Fibroblast of skin of left biceps (primary cell): ENCODE data around the gene DNAH10.

ENCODE experiments used
- DNase-seq, 2 experiments: peaks; one replicate each; pipeline ENCODE4 v3.0.0-alpha.2; 2013; ENCODE audit warnings: low read depth in 2 of 2

DNAH10 gene

DNA sequence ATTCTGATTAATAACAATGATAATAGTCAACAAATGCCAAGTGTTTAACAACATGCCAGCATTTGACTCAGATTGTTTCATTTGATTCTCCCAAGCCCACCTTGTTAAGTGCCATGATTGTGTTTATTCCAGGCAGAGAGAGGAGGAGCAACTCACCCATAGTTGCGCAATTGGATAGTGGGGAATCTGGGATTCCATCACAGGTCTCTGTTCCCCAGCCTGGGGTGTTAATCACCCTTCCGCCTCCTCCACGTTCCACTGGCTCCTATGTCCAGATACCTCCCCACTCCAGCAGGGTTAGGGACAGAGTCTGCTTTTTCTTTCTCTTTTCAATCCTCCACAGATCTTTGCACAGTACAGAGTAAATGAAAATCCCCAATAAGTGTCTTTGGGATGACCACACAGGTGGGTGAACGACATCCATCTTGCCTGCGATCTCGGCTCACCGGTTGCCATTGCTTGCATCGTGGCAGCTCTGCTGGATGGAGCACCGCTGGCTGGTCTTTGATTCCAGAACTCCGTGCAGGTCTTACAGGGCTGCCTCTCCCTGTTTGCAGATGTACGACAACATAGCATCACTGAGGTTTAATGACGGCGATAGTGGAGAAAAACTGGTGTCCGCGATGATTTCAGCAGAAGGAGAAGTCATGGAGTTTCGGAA lies 78.8 kb downstream of the DNAH10 start:
- no peak for DNase-seq

DNA sequence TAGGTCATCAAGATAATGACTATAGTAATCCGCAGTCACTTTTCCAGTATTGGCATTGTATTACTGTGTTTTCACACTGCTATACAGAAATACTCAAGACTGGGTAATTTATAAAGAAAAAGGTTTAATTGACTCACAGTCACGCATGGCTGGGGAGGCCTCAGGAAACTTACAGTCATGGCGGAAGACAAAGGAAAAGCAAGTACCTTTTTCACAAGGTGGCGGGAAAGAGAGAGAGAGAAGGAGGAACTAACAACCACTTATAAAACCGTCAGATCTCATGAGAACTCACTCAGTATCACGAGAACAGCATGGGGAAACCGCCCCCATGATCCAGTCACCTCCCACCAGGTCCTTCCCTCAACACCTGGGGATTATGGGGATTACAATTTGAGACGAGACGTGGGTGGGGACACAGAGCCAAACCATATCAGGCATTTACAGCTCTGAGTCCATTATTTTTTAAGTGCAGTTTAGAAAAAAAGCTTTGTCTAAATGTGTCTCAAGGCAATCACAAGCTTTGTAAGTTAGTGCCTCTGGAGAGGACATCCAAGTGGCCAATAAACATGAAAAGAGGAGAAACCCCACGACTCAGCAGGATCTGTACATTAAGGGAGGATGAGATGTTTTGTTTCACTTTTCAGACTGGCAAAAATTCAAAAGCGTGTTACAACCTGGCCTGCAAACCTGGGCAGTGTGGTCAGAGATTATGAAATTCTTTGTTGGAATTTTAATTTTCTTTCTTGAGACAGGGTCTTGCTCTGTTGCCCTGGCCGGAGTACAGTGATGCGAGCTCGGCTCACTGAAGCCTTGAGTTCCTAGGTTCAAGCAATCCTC lies 82.0 kb downstream of the DNAH10 start:
- DNase-seq, result no peak

DNA sequence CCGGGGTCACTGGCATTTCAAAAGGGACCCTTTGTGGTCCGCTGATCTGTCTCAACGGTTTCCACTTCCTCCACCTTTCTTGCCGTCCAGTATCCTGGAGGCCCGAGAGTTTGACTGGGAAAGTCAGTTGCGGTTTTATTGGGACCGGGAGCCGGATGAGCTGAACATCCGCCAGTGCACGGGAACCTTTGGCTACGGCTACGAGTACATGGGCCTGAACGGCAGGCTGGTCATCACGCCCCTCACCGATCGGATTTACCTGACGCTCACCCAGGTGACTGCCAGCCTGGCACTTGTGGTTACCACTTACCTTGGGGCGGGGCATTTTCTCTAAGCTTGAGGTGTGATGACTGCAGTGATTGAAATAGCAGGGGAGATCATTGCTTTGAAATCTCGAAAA lies 83.8 kb downstream of the DNAH10 start:
- no peak for DNase-seq

DNA sequence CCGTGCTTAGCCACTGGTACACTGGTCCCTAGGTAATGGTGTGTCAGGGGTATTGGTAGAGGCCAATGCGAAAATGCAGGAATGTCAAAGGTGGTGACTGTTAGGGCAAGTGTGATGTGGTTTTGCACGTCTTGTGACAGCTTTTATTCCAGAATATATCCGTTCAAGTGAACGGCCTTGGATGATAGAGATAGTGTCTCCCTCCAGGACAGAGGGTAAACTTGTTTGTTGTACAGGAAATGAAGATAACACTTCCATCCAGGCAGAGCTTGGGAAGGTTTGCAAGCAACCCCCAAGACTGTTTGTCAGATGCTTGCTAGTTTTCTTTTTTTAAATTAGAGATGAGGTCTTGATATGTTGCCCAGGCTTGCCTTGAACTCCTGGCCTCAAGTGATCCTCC lies 84.2 kb downstream of the DNAH10 start:
- DNase-seq, result no peak

DNA sequence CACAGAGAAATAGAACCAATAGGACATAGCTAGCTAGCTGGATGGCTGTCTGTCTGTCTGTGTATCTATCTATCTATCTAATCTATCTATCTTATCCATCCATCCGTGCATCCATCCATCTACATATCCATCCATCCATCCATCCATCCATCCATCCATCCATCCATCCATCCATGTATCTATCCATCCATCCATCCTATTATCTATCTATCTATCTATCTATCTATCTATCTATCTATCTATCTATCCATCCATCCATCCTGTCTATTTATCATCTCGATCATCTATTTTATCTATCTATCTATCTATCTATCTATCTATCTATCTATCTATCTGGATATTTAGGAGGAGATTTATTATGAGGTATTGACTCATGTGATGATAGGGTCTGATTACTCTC lies 84.9 kb downstream of the DNAH10 start:
- no peak for DNase-seq

DNA sequence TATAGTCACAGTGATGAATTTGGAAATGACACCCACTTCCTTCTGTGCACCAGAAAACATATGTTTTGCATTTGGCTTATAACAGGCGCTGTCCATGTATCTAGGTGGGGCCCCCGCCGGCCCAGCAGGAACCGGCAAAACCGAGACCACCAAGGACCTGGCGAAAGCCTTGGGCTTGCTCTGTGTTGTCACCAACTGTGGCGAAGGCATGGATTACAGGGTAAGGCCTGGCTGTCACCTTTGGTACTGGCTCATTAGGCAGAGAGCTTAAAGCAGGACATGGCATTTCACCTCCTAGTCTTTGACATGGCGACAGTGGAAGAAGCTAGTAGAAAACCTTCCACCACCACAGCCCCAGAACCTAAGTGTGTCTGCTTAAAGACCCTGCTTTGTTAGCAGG lies 85.8 kb downstream of the DNAH10 start:
- no peak for DNase-seq

DNA sequence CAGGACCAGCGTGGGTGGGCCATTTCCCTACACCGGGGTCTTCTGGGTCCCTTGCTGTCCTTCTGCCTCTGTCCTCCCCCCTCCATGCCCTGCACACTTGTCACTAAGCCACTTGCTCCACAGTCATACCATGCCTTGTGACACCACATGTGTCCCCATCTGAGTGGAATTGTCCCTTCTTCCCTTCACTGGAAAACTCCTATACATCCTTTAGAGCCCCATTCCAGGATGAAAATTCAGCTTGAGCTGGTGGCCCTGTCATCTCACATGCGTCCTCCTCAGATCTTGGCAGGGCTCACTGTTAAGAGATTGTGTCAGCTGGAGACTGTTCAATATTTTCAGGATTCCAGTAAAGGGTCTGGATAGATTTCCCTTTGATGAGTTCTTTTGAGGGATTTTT lies 87.4 kb downstream of the DNAH10 start:
- no peak for DNase-seq

DNA sequence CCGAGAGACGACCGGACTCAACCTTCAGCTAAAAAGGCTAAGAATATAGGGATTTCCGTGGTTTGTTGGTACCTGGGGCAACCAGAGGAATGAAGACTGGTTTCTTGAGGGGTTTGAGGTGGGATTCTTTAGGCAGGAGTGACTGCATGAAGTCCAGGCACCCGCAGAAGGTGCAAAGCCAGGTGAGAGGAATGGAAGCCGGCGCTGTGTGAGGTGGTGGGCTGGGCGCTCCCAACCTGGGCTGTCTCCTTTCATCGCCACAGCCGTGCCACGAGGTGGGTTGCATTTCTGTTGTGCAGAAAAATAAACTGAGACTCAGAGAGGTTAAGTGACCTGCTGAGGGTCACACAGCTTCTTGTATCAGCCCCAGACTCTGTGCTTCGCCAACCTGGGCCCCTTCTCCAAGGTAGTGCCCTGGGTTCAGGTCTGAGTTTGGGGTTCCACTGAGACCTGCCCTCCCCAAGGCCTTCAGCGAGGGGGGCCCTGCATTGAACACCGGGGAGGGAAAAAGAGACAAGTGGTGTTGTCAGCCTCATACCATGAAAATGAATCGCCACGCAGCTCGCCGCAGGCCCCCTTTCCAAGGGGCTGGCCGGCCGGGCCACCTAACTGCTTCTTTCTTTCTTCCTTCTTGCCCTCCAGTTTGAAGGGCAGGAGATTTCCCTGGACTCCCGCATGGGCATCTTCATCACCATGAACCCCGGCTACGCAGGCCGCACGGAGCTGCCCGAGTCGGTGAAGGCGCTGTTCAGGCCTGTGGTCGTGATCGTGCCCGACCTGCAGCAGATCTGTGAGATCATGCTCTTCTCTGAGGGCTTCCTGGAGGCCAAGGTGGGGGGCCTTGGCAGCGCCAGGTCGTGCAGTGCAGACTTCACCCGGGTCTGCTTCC lies 88.4 kb downstream of the DNAH10 start:
- no peak for DNase-seq

DNA sequence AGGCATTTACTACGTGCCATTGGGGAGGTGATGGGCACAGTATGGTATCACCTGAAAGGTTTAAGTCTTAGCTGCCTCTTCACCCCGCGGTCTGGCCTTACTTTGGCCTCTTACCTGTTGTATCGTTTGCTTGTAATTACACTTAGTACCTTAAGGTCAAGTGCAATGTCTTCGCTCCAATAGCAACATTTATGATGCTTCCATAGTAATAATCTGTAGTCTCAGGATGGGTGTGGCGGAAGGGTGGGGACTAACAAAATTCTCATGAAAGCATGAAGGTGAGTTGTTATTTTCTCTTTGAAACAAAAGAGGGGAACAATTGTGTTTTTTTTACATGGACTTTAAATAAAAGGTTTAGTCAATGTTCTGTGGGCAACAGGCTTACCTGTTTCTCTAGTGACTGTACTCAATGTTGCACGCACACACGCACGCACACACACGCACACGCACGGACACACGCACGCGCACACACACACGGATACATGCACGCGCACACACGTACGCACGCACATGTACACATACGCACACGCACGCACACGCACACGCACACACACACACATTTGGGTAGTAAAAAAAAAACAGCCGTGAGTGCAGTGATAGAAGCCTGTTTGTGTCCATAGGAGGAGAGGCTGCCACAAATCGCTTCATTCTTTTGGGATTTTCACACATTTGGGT lies 91.4 kb downstream of the DNAH10 start:
- DNase-seq, result no peak

DNA sequence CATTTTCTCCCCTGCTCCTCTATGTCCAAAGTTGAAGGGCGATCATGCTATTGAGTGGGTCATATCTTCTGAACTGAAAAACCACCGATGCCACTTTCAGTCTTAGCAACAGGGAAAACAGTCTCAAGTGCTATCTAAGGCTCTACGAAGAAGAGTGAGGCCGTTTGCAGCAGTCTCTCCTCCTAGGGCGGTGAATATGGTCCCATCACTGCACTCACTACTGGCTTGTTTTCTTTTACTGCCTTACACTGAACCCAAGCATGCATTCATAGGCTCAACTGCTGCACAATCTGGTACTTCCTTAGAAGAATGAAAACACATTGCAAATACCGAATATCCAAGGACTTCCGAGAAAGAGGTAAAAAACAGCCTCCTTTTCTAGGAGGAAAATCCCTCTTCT lies 92.1 kb downstream of the DNAH10 start:
- no peak for DNase-seq

DNA sequence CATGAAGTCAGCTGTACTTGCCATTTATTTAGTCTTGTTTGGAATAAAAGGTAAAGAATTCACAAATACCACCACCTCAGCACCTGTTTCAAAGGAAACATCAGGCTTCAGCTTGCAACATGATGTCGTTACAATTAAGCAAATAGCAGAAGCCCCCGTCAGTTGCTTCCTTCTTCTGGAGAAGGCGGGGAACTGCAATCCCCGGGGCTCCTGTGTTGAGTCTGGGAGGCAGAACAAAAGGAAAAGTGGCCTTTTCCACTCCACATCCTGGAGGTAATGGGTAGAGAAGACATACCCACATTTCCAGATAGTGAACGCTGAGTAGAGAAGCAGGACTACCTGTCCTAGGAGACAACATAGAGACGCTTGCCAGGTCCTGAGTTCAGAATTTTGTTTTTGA lies 92.8 kb downstream of the DNAH10 start:
- no peak for DNase-seq

DNA sequence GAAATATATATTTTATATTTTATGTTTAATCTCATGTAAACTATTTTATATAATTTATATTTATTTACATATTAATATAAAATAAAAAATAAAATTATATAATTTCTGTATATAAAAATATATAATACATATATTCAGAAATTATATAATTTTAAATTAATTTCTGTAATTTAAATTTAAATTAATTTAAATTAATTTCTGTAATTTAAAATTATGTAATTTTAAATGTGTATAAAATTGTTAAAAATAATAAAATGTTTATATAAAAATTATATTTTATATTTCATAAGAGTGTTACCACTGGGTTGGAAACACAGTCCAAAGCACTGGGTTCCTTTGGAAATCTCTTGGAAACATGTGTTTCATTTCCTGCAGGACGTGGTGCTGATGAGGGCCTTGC lies 94.6 kb downstream of the DNAH10 start:
- DNase-seq, result no peak

DNA sequence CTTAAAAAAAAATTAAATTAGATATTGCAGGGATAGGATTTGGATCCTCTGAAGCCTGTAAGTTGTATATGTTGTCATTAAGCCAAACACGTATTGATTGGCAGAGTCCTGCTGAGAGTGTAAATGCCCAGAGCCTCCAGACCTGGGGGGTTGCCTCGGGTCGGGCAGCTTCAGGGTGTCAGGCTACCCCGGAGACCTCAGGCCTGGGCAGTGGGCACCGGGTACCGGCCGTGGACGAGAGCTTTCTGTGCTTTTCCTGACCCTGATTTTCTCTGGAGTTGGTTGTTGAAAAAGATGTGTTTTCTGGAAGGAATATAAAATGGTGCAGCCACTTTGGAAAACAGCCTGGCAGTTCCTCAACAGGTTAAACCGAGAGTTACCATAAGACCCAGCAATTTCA lies 96.1 kb downstream of the DNAH10 start:
- DNase-seq, result no peak

DNA sequence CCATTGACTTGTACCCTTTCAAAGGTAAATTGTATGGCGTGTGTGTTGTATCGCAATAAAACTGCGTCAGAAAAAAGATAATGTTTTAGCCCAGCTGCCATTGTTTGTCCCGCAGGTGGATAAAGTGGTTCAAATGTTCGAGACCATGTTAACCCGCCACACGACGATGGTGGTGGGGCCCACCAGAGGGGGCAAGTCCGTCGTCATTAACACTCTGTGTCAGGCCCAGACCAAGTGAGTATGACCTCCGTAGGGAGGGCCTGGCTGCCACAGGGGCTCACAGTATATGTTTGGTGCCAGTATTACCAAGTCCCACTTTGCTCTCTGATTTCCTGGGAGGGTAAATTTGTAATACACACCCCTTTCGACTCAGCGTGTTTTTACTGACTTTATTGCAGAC lies 96.9 kb downstream of the DNAH10 start:
- DNase-seq, result no peak

DNA sequence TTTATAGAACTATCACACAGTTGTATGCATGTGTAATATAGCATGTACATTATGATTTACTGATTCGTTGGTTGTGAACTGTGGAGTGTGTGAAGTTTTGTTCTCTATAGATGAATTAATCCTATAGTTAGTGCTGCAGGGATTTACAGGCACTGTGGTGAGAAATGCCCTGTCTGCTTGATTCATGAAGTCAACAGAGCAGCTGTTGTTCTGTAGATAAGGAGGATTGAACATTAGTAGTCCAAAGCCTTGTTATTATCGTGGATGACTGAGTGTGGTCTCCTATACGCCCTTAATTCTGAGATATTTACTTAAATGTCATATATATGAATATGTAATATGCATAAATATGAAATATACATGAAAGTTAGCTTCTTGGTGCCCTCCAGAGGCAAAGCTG lies 98.3 kb downstream of the DNAH10 start:
- DNase-seq, result no peak

DNA sequence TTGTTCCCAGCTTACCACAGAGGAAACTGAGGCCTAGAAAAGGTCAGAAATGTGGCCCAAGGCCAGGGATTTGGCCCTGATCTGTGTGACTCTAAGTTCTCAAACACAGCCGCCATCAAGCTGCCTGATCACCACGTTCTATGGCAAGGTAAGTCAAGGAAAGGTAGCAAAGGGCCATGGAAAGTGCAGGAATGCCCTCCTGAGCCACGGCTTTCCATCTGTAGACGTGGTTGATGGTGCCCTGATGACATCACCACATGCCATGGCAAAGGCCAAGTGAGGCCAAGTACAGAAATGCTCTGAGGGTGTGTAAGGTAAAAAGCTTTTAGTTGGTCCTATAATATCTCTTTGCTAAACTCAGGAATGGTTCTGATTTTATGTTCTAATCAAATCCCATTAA lies 99.3 kb downstream of the DNAH10 start:
- no peak for DNase-seq

DNA sequence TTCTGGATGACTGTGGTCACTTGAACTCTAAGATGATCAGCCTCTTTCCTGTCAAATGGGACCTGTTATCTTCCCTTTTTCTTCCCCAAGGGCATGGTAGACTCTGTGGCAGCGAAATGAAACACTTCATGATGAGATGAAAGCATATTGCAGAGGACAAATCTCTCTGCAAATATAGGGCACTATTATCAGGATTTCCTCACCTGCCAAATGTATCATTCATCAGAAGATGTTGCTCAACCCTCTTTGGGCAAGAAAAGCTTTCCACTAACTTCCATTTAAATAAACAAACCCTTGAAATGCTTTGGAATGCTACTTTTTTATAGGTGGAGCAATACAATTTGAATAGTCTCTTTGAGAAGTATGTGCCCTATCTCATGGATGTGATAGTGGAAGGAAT lies 105.0 kb downstream of the DNAH10 start:
- no peak for DNase-seq

DNA sequence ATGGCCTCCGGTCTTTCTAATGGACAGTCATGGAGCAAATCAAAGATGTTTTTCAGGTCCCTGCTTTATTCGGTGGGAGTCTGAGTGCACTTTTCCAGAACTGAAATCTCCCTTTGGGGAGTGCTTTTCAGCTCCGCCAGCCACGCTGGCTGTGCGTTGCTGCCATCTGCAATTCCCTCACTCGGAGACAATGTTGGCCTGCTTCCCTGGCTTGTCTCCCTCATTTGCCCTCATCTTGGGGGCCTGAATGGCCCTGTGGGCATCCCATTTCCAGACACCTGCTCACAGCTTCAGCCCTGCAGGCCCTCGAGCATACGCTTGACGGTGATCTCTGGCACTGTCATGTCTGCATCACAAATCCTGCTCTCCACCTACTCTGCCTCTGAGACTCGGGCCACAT lies 106.7 kb downstream of the DNAH10 start:
- no peak for DNase-seq

DNA sequence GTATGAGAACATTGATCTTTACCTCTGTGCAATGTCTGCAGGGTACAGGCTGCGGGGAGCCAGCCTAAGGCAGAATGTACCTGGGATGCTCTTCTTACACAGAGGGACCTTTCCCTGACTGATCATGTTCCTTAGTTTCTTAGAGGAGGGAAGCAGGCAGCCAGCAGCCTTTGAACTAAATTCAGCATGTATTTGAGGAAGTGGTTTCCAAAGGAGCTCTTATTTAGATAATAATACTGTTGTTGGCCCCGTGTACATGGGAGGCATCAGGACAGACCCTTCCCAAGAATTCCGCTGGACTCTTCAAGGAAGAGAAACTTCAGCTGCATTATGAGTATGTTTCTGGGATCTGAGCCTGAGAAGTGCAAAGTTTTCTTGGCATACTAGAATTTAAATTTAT lies 111.7 kb downstream of the DNAH10 start:
- DNase-seq, result no peak

DNA sequence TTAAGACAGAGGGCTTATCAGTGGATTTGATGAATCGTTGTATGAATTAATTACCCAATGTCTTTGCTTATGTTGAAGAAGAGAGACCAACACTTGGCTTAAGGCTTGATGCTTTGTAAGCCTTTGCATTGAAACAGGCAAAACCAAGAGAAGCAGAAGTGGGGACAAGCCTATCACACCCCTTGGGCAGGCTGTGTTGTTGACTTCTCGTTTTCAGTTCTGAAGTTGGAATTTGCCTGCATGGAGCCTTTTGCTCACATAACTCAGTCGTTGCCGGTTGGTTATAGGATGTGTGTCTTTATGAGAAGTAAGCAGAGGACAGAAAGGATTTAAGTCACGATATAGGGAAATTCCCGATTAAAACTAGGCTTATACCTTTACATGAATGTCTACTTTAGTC lies 115.9 kb downstream of the DNAH10 start:
- DNase-seq, result no peak

DNA sequence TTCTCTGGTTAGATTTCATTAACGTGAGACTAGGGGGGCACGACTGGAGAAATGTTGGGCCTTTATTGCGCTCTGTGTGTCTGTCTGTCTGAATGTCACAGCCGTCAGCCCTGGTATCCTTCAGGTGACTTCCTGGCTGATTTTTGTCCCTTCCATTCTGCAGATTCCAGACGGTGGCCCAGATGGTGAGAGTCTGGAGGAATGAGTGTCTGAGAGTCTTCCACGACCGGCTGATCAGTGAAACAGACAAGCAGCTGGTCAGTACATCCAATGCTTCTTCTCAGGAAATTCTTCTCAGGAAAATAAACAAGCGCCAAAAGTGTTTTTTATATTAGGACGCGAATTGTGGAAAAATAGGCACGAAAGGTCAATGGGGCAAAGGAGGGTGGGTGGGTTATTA lies 117.0 kb downstream of the DNAH10 start:
- DNase-seq, result no peak

DNA sequence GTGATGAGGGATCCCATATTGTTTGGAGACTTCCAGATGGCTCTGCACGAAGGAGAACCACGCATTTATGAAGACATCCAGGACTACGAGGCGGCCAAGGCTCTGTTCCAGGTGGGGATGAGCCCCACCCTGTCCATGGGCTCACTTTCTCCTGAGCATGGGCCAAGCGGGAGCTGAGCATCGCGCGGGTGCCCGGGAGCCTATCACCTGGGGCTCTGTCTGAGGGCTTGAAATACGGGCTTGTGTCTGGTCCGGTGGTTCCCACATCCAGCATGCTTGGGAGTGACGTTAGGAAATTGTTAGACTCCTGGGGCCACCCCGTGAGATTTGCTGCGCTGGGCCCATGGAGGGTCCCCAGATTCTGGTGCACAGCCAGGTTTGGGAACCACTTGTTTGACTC lies 117.6 kb downstream of the DNAH10 start:
- DNase-seq, result no peak
